ENCODE results near the gene LEF1. TPM values are rescaled to one million over a fixed set of nuclear protein-coding genes. Genes with fewer than 3 reads are reported as not detected.

Gene LEF1
- total RNA-seq, 1 donor from 2014 or later: 12.5 TPM

DNA sequence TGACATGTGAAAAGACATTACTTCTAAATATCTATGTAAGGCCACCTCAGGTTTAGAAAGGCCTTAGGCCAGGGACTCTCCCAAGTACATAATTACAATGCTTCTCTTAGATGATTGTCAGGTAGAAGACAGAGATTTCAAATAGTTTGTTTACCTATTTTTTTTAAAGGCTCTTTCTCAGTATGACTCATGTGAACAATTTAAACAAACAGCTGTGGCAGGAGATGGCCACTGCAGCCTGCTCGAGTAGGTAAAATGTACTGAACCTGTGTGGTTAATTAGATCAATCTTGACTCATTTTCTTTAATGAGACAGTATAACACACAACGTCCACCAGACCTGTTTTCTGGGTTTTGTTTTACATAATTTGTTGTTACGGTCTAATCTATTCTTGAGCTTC, 50.2 kb downstream of the LEF1 start:
- Histone ChIP-seq H3K27ac (no peak overlapping the region), H3K4me1 (no peaks in the 10 kb centered on the region), H3K27me3 (no peaks in the 10 kb centered on the region), H3K4me3 (no peak overlapping the region), H3K36me3 (no peaks in the 10 kb centered on the region), H3K9me3 (no peaks in the 10 kb centered on the region)
- no peak for DNase-seq (ENCODE audit: extremely low spot score in 2 of 2)
- no peak for TF ChIP-seq POLR2A (IDR thresholded peaks at IDR 0.05)
- TF ChIP-seq, protein P1, sequence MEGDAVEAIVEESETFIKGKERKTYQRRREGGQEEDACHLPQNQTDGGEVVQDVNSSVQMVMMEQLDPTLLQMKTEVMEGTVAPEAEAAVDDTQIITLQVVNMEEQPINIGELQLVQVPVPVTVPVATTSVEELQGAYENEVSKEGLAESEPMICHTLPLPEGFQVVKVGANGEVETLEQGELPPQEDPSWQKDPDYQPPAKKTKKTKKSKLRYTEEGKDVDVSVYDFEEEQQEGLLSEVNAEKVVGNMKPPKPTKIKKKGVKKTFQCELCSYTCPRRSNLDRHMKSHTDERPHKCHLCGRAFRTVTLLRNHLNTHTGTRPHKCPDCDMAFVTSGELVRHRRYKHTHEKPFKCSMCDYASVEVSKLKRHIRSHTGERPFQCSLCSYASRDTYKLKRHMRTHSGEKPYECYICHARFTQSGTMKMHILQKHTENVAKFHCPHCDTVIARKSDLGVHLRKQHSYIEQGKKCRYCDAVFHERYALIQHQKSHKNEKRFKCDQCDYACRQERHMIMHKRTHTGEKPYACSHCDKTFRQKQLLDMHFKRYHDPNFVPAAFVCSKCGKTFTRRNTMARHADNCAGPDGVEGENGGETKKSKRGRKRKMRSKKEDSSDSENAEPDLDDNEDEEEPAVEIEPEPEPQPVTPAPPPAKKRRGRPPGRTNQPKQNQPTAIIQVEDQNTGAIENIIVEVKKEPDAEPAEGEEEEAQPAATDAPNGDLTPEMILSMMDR (IDR thresholded peaks at IDR 0.05): no peak
- intact Hi-C loops (cut with DNase I): no loop called here

DNA sequence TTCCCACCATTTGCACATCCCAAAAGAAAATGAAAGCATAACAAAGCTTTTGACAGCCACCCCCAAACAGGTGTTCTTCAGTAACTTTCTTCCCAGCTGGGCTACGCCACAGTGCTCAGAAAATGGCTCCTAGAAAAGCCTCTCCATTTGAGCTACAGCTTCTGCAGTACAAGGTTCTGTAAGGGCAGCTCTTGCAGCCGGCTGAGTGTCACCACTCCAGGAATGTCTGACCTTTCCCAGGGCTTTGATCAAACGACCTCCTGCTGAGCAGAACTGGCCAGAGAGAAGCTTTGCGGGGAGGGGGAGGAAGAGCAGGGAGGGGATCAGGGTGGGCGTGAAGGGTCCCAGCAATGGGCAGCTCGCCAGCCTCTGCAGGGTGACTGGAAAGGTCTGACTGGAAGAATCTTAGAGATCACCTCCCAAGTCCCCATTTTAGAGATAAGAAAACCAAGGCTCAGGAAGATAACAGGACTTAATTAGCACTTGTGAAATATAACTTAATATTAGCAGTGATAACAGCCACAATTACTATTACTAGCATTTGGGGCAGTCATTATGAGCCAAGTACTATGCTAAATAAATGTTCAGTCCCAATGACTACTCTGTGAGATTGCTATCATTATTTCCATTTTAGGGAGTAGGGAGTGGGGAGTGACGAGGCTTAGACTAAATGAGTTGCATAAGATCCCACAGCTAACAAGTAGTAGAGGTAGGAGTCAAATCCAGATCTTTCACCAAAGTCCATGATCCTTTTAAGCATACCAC, 51.1 kb downstream of the LEF1 start:
- Histone ChIP-seq H3K27me3 (no peaks in the 10 kb centered on the region), H3K27ac (no peak overlapping the region), H3K36me3 (no peaks in the 10 kb centered on the region), H3K4me3 (no peak overlapping the region), H3K9me3 (no peaks in the 10 kb centered on the region), H3K4me1 (peaks cover 4% of the 10 kb centered on the region)
- DNase-seq (ENCODE audit: extremely low spot score in 2 of 2): no peak
- no peak for TF ChIP-seq POLR2AphosphoS5 (IDR thresholded peaks at IDR 0.05; ENCODE audit: insufficient read depth in 1 of 2, low read depth in 1 of 2)
- TF ChIP-seq, protein P1 (IDR thresholded peaks at IDR 0.05): no peak
- TF ChIP-seq POLR2A (IDR thresholded peaks at IDR 0.05): no peak
- intact Hi-C loops (cut with DNase I): no loop called here

DNA sequence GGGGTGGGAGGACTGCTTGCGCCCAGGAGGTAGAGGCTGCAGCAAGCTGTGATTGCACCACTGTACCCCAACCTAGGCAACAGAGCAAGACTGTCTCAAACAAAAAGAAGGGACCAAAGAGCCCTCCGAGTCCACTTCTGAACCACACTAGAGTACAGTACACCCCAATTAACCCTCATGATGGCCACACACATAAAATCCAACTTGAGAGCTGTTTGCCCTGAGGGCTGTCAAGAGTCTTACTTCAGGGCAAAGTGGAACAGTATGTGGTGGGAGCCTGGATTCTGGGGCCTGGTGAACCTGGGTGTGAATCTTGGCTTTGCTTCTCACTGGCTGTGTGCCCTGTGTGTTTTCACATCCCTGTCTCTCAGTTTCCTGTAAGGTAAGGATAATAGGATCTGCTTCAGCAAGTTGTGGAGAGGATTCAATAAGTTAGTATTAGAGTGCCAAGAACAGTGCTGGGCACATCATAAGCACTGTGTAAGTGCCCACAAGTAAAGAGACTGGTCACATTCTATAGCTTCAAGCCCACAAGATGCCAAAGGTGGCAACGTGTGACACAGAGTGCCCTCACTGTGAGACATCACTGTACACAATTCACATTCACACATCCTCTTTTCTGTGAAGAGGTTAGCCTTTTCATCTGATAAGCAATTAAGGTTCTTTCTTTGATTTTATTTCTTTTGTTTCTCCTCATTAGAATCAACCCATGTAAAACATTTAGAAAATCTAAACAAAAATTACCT, 52.1 kb downstream of the LEF1 start:
- TF ChIP-seq, protein P1 (IDR thresholded peaks at IDR 0.05): no peak
- TF ChIP-seq POLR2AphosphoS5 (IDR thresholded peaks at IDR 0.05; ENCODE audit: insufficient read depth in 1 of 2, low read depth in 1 of 2) (no peak), POLR2A (IDR thresholded peaks at IDR 0.05) (no peak)
- DNase-seq (ENCODE audit: extremely low spot score in 2 of 2): no peak
- no peaks in the 10 kb centered on the region for H3K27me3 ChIP-seq
- H3K27ac ChIP-seq: no peak overlapping the region
- H3K9me3 ChIP-seq: no peaks in the 10 kb centered on the region
- intact Hi-C loops (cut with DNase I): no loop called here
- no peak overlapping the region for H3K4me3 ChIP-seq
- H3K4me1 ChIP-seq: peaks cover 4% of the 10 kb centered on the region
- H3K36me3 ChIP-seq: no peaks in the 10 kb centered on the region

DNA sequence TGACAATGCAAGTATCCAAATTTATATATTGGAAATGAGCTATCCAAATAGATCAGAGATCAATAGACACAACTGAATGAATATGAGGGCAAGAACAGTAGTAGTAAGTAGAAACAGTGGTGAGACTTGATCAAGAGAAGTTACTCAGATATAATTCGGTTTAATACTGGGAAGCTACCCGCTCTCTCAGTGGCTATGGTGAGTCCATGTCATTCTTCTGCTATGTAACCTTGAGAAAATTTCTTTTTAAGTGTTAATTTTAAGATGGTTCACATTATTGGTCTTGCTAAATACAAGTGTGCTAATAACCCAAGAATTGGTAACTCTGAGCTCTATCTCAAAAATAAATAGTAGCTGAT, 53.6 kb downstream of the LEF1 start:
- DNase-seq (ENCODE audit: extremely low spot score in 2 of 2): no peak

More for the DNA sequence above, 53.6 kb downstream of the LEF1 start:
- no peaks in the 10 kb centered on the region for H3K27me3 ChIP-seq
- H3K27ac ChIP-seq: no peak overlapping the region
- H3K4me3 ChIP-seq: no peak overlapping the region
- no peaks in the 10 kb centered on the region for H3K9me3 ChIP-seq
- no peaks in the 10 kb centered on the region for H3K36me3 ChIP-seq
- intact Hi-C loops (cut with DNase I): no loop called here
- peaks cover 4% of the 10 kb centered on the region for H3K4me1 ChIP-seq
- TF ChIP-seq POLR2A (IDR thresholded peaks at IDR 0.05) (no peak), POLR2AphosphoS5 (IDR thresholded peaks at IDR 0.05; ENCODE audit: insufficient read depth in 1 of 2, low read depth in 1 of 2) (no peak)
- TF ChIP-seq, protein P1 (IDR thresholded peaks at IDR 0.05): no peak
